Femur (tissue), 1 donor: ENCODE results near the gene ST6GALNAC3.
"Not testable (repeated sequence)": the region's sequence is repeated elsewhere in the genome, so short reads cannot be mapped to it uniquely, and the experiment has no call there.

Source experiments
- DNase-seq: peaks from one replicate; pipeline ENCODE4 v3.0.0-alpha.2; 2017

Gene ST6GALNAC3

DNA sequence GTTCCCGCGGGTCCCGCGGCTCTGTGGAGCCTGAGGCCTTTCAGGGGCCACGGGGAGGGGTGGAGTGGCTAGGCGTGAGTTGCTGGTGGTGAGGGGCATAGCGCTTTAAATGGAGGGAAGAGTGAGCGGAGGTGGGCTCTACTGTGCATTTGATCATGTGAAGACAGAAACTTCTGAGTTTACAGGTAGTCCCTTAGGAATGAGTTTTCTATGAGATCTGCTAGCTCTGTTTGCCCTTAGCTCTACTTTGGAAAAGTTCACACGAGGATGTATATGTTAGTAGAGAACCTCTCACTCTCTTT is 593 bp downstream of the ST6GALNAC3 start:
- DNase-seq: no peak

DNA sequence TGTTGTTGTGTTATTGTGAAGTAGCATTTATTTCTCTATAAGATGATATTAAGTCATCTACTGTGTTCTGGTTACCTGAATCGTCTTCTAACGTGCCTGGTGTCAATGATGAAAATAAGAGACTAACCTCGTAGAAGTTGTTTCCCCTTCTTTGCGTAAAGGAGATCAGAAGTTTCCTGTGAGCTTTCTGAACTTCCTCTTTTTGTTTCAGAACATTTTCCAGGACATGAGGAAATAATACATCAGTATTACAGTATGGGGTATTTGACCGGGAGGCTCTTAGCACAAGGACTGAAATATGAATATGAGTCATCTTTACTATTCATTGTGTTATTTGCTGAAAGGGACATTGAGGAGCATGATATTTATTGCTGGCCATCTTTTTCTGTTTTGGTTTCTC is 1.3 kb downstream of the ST6GALNAC3 start:
- DNase-seq: no peak

DNA sequence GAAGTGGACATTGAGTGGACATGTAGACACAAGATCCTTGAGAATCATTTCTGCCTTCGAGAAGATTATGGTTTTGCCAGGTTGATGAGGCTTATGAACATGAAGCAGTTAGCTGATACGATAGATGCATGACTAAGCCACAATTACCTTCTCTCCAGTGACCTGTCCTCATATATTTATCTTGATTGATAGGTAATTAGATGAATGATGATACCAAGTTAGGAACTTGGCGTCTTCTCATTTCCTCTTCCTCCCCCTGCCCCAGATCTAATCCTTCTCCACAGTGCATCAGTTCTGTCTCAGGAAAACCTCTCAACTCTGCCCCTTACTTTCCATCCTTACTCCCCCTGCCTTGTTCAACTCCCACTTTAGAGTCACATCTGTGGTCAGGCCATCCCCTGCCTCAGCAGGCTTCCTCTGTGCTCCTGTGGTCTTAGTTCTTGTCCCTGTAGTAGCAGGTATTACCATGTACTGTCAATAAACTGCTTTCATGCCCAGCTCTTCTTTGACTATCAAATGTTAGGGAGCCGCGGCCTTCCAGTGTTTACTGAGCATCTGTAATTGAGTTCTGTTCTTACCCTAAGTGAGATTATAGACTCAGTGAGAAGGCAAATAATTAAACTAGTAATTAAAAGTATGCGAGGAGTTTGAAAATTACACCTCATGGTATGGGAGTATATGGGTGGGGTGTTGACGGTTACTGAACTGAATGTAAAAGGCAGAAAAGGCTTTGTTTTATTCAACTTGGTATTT is 5.1 kb downstream of the ST6GALNAC3 start:
- no peak for DNase-seq

DNA sequence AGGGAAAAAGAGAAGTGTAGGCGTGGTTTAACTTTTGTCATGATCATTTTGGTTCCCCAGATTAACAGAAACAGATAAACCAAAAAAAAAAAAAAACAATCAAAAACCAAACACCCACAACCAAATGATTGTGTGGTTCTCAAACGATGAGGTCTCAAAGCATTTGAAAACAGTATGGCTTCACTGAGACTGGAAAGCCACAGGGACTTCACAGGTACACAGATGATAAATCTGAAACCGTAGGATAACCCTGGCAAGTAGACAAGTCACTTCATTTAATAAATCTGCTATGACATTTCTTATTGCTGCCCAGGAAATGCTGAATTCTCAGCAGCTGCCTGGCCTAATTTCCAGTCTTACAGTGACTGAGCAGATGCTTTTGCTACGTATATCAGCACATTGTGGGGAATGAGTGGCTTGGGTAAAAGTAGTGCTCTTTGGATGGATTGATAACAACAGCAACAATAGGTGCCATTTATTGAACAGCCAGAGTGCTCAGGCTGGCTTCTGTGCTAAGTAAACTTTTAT is 6.1 kb downstream of the ST6GALNAC3 start:
- DNase-seq: no peak

DNA sequence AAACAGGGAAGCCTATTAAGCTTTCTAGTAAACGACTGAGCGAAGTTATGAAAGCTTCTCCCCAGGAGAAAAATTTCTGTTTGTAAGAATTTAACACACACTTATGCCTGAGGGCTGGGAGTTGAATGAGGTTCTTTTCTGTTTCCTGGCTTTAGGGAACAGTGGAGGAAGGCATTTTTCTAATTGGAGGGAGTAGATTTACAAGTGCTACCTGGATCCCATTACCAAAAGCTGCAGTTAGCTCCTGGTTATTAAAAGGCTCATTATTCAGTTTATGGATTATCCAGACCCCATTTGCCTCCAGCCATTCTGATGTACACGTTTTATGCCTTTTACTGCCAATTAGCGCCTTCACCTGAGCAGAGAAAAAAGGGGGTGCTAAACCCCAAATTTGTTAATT is 7.5 kb downstream of the ST6GALNAC3 start:
- DNase-seq: no peak

DNA sequence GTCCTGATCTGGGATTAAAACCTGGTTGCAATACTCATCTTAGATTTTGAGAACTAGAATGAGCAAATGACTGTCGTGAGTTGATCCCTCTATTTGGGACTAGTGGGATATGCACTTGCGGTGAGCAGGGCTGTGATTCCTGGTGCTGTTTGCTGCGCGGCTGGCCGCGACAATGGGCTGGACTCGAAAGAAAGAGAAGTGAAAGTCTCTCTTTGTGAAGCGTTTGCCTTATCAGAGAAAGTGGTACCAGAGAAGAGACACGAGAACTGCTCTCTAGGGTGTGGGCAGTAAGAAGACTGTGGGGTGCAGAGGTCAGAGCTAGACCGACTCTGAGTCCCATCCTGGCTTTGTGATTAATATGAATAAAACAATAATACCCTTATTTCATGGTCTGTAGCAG is 8.6 kb downstream of the ST6GALNAC3 start:
- peak; percentile 27 for DNase-seq

DNA sequence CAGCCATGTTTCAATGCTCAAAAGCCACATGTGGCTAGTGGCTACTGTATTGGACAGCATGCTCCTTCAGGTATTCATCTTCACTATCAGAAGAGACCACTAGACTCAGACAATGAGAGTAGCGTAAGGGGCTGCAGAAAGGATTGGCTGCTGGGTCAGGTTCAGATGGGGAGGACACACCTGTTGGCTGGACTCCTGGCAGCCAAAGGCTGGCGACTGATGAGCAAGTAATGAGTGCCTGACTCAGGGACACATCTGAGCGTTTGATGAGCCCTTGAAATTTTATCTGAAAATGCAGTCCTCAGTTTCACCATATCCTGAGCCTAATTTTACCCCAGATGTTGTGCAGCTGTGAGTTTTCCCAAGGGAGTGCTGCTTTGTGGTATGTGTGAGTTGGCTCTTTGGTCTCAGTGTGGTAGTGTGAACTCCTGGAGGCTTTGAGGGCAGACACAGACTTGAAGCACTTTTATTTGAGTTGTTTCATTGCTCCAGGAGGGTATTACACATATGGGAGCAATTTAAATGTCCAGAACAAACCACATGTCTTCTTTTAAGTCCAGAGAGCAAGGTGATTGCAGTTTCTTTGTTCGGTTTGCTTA is 9.6 kb downstream of the ST6GALNAC3 start:
- no peak for DNase-seq

DNA sequence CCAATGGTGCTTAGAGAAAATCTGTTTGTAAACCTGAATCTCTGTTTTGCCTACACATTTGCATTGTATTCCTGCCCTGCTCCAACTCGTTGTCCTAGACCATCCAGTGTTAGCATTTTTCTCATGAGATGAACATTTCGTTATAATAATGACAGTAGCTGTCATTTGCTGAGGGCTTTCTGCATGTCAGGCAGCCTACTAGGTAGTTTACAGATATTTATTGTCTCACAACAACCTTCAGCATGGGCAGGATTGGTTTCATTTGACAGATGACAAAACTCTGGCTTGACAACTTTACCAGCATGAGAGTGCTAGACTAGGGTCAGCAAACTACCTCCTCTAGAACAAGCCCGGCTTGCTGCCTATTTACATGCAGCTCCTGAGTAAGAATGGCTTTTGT is 10.1 kb downstream of the ST6GALNAC3 start:
- no peak for DNase-seq

DNA sequence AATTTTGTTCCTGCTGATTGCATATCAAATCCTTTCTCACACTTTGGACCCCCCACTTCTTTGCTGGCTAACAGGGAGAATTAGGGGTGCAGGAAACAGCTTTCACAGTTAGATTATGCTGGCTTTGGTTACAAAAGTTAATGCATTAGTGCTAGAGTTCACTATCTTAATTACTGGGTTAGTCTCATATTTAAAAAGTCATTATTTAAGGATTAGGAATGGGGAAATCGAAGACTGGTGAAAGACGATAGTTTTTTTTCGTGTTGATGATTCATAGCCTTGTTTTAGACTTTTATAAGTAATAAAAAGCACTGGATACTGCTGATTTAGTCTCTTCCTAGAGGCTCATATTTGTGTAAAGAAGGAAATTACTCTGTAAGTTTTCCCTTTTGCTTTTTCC is 11.6 kb downstream of the ST6GALNAC3 start:
- no peak for DNase-seq

DNA sequence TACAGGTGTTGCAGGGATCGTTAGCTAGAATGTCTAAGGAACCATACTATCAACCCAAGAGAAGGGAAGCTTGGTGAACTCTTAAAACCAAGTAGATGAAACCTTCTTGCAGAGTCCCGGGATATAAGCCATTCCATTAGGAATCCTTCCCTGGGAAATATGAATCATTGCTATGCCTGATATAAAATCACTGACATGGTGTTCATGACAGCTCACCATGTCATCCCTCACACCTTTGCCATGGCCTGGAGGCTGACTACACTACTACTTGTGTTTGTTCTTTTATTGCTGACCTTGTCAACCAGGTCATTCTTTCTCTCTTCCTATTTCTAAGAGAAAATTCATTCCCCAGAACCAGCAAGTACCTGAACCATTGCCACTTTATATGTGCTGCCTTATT is 12.1 kb downstream of the ST6GALNAC3 start:
- DNase-seq: no peak

DNA sequence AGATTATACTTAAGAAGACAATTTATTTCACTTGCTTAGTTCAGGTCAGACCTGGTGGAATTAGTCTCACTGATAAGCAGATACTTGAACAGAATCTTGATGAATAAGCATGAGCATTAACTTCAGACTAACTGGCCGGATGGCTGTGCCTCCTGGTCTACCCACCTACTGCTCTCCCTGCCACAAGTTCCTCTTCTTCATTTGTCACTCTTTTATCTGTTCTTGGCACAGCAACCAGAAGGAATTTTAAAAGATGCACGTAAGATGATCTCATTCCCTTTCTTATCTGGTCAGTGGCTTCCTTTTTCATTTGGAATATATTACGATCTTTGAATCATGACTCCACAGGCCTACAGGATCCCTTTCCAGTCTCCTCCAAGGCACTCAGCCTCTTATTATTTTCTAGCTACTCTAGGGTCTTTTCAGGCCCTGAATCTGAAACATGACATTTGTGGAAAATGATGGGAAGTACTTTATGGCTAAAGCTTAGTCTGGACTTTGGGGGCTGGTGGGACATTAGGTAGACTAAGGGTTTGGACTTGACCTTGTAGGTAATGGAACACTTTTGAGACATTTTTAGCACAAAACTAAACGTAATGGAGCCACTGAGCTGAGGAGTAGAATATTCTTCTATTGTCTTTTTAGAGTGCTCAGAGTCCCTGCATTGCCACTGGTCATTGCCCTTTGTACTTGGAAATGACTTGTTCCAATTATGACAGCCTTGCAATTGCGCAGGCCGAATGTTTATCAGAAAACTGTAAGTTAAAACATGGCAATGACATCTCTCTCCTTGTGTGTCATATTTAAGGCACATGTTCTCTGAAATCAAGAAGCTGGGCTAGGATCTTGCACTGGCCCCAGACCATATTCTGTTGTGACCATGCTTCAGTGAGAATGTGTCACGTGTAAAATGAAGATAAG is 16.0 kb downstream of the ST6GALNAC3 start:
- no peak for DNase-seq

DNA sequence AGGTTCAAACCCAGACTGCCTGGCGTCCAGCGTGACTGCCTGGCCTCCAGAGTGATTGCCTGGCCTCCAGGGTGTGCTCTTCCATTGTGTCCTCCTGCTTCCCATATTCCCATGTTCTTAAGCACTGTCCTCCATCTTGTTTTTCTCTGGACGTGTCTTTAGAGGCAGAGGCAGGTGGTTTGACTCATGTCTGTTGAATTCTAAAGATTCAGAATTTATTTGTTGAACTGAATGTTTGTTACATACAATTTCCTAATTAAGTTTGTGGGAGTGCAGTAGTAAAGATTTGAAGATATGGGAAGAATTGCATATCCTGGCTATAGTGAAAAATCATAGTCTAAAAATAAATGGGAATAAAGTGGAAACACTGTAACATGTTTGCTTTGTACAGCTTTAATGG is 18.3 kb downstream of the ST6GALNAC3 start:
- DNase-seq: no peak

DNA sequence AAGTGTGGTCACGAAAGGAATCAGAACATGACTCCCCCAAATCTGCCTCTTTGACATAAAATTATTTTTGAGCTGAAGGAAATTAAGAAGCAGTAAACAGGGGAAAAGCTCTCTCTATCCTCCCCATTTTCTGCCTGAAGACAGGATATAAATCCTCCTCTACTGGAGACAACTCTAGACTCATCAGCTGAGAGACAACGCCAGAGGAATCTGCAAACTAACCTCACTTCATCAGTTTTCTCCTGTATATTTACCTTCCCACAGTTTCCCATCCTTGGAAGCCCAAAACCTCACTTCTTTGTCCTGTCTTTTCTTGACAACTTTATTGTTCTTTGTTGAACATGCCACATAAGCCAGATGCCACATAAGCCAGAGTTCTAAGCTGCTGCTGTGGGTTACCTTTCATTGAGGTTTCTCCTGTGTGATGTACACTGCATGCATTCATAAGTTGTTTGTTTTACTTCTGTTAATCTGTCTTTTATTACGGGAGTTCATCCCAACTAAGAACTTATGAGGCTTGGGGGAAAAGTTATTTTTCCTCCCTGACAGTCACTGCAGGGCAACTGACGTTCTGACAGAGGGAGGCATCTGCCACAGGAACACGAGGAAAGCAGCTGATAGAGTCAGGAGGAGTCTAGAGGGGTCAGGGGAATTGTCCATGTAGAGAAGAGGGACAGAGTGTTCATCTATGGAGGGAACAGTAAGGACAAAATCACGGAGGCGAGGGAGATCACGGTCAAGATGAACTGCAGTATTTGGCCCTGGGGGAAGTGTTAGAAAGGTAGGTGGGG is 19.2 kb downstream of the ST6GALNAC3 start:
- DNase-seq: no peak

DNA sequence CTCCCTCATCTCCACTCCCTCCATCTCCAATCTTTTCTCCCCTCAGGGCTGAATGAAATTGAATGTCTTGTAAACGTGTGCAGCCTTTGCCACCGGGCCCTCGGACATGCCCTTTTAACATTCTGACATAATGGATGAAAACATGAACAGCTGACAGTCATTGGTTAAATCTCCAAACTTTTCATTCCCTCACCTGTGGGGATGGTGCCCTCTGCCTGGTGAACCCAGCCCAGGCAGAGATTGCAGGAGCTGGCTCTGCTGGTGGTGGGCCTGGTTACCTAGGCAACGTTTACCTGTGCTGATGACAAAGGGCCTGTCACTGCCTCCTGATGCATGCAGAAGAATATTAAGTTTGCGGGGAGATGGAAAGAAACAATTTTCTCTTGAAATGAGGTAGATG is 21.3 kb downstream of the ST6GALNAC3 start:
- DNase-seq: no peak

DNA sequence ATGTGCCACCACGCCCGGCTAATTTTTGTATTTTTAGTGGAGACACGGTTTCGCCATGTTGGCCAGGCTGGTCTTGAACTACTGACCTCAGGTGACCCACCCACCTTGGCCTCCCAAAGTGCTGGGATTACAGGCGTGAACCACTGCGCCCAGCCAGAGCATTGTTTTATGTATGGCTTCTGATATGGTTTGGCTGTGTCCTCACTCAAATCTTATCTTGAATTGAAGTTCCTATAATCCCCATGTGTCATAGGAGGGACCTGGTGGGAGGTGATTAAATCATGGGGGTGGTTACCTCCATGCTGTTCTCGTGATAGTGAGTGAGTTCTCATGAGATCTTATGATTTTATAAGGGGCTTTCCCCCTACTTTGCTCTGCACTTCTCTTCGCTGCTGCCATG is 22.5 kb downstream of the ST6GALNAC3 start:
- DNase-seq: not testable (repeated sequence)

DNA sequence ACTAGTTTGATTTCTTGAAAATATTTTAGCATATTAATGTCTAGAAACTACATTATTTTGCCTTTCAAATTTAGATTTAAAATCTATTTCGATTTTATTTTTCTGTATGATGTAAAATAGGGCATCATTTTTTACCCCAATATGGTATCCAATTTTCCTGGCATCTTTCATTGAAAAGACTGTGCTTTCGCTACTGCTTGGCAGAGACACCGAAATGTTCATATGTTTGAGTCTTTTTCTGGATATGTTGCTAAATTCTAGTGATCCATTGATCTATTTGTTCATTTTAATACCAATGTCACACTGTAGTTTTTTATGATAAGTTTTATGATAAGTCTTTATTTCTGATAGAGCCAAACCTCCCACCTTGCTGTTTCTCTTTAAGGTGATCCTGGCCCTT is 24.3 kb downstream of the ST6GALNAC3 start:
- DNase-seq: no peak

DNA sequence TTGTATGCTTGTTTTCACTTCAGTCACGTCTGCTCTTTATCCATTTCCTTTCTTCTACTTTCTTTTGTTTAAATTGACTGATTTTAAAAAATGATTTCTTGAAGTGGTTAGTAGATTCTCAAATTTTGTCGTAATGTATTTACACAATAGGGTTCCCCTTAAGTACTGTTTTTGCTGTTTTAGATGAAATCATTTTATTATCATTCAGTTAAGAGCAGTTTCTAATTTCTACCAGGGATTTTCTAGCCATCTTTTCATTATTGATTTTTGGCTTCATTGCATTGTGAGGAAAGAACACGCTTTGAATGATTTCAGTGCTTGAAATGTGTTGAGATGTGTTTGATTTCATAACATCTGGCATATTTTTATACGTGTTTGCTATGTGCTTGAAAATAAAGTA is 27.0 kb downstream of the ST6GALNAC3 start:
- no peak for DNase-seq

DNA sequence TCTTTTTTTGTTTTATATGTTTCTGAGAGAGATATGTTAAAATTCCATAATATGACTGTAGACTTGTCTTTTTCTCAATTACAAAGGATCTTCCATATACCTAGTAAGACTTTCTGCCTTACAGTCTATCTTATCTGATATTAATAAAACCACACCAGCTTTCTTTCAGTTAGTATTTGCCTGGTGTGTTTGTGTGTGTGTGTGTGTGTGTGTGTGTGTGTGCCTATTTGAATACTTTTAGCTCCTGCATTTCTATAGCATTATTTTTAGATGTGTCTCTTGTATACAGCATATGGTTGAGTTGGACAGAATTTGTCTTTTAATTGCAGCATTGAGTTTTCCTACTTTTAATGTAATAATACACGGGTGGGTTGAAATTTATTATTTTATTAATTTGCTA is 27.5 kb downstream of the ST6GALNAC3 start:
- no peak for DNase-seq

DNA sequence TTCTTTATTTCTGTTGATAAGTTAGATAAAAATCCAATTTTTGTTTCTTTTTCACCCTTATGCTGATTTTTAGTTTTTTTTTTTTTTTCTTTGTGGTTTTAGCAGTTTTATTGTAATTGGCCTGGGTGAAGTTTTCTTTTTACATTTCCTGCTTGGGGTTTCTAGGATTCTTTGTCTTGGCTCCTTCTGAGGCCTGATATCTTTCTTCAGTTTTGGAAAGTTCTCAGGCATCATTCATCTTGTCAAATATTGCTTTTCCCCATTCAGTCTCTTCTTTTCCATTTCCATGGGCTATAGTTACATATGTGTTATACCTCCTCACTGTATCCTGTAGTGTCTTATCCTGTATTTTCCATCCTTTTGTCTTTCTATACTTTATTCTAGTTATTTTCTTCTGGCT is 28.5 kb downstream of the ST6GALNAC3 start:
- no peak for DNase-seq

DNA sequence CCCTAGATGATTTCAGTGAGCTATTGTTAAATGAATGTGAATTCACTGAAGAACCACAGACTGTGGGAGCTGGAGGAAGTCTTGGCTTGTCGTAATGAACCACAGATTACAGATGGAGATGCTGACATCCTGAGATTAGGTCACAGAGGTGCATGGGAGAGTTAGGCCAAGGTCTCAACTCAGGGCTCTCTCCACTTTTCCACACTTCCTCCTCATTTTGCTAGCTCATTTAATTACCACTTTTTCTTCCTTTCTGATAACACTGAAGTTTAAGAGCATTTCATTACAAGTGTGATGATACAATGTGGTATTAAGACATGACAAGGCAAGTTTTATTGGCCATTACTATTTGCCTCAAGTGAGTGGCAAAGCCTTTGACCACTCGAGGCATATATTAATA is 30.8 kb downstream of the ST6GALNAC3 start:
- DNase-seq: no peak

DNA sequence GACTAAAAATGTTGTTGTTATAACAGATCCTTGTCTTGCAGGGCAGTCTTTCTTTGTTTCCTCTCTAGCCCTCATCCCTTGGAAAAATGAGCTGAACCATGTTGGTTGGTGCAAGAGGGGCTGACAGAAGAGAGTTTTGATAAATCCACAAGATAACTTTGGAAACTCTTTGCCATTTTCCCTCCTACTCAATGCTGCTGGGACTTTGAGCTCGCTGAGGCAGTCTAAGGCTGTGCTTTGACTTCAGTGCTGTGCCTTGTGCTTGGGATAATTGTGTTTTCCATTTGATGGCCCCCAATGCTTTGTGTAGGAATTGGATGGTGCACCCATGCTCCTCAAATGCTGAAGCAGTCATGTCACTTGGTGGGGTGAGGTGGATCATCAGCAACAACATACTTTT is 31.7 kb downstream of the ST6GALNAC3 start:
- DNase-seq: no peak

DNA sequence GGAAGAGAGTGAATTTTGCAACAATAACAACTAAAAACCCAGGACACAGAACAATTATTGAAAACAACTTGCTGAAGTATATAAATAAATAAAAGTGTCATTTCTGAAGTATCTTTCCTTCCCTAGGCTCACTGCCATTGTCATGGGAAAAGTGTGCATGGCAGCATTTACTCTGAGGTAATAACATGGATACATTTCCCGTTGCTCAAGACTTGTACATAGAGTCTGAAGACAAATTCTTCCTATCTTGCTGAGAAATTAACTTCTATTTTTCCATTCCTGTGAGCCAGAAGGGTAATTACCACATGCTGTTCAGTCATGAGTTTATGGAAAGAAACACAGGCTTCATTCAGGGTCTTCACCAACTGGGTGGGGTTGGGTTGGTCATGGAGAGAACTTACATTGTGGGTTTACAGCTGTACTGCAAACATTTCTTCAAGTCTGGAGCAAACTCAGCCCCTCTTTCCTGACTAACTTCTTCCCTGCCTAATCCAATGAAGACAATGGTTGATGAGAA is 32.2 kb downstream of the ST6GALNAC3 start:
- no peak for DNase-seq

DNA sequence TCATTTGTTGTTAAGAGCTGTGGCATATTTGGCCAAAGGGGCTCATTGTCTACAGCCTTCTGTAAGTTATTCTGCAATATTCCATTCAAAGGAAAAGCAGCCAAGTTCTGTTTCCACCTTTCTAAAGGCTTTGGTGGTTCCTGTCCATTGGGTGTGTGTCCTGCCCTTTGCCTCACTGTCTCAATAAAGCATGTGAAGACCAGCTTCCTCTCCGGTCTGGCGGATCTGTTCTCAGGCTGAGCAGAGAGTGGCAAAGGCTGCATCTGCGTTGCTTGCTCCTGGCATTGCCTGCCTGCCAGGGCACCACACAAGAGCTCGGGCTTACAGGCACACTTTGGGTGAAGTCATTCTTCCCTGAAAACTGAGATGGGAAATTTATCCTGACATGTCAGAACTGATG is 34.9 kb downstream of the ST6GALNAC3 start:
- DNase-seq: no peak
